Ovary (tissue), 9 donors: ENCODE results near the gene HNRNPUL1. TPM values are rescaled to one million over a fixed set of nuclear protein-coding genes. Genes with fewer than 3 reads are reported as not detected.
A peak's percentile ranks its signal among the peaks of the same experiment; 100 is the strongest.

Experiments used
- DNase-seq, 5 donors: peaks; one replicate each; pipeline ENCODE4 v3.0.0-alpha.2; 2019 to 2020
- H3K27ac ChIP-seq, 2 donors: fragments of 200-600 bp; one replicate each; pipeline versions ENCODE4 v1.5.1 to v1.8.0; 2019 to 2022
- H3K27me3 ChIP-seq: fragments of 200-600 bp; one replicate; pipeline ENCODE4 v1.8.0; 2022
- H3K36me3 ChIP-seq: fragments of 200-600 bp; sonication (generic); one replicate; pipeline ENCODE4 v1.5.1; 2019
- H3K4me1 ChIP-seq: one replicate; pipeline ENCODE4 v1.8.1; 2013; ENCODE audit warnings: mild to moderate bottlenecking, moderate library complexity; ENCODE audit not compliant: insufficient read depth
- H3K4me3 ChIP-seq: fragments of 200-600 bp; sonication (generic); one replicate; pipeline ENCODE4 v1.5.1; 2017
- H3K9me3 ChIP-seq, 2 donors: fragments of 200-600 bp in 1 of 2; sonication (generic) in 1 of 2; one replicate each; pipeline versions ENCODE4 v1.5.1 to v1.8.1; 2013 to 2019; ENCODE audit warnings: mild to moderate bottlenecking in 1 of 2, moderate library complexity in 1 of 2
- EP300 ChIP-seq: sonication (generic); formaldehyde crosslinking; IDR thresholded peaks from one replicate; pipeline ENCODE4 v1.6.1; 2017; ENCODE audit warnings: antibody characterized with exemption
- POLR2A ChIP-seq: fragments of 450-650 bp; IDR thresholded peaks from one replicate; pipeline ENCODE4 v1.6.1; 2017; ENCODE audit warnings: antibody characterized with exemption, mild to moderate bottlenecking, moderate library complexity
- WGBS, 3 donors: extraction: QIAGEN DNeasy Blood & Tissue Kit in 1 of 3; methylation state at CpG; one replicate each; pipeline versions ENCODE4 v1.1.5 to v1.1.7; 2013 to 2017; 5-methylcytosine and 5-hydroxymethylcytosine counted together
- intact Hi-C, 4 donors: fragments of 100-400 bp; cut with DNase I; formaldehyde crosslinking; loops; one replicate each; pipeline versions ENCODE4 v1.11.0 to v1.15.1; 2022 to 2023
- polyA plus RNA-seq, 2 donors: library from polyadenylated mRNA; stranded (reverse); fragments of 200-250 nt in 1 of 2; fragments of 350-450 nt in 1 of 2; fragmentation: Illumina TruSeq in 1 of 2; extraction: RNeasy Lipid Tissue Mini Kit (QIAGEN cat#74804) in 1 of 2; gene quantifications; one replicate each; pipeline ENCODE4 v1.2.3, GENCODE V29; 2013 to 2014
- total RNA-seq, 7 donors: library from RNA; depleted of rRNA in 2 of 7; stranded (reverse); fragments of >200 nt in 2 of 7; fragmentation: NEBNext Ultra II Directional in 3 of 7; extraction: Animal tissue kit (Norgen Biotek cat#: 25700) in 3 of 7; gene quantifications; one replicate each; pipeline versions ENCODE4 v1.1.0 to v1.2.4, GENCODE V29; 2016 to 2023
- TF ChIP-seq, protein P1 (sequence below), 3 donors: fragments of 450-650 bp in 2 of 3; fragments of 200-600 bp in 1 of 3; IDR thresholded peaks; one replicate each; pipeline versions ENCODE4 v1.5.1 to v1.8.0; 2016 to 2022; ENCODE audit warnings: antibody characterized with exemption in 3 of 3, mild to moderate bottlenecking in 1 of 3
- donor health status: DM: no; HTN: no; CAD: no; lungs with moderate emphysema.
- donor health status: DM: no; HTN: no; CAD: no.
- donor health status: Bipolar disorder and iron deficiency.
- donor health status: DM: yes; HTN: yes; CAD: no.
- donor health status: DM: no; HTN: no; CAD: no.
- donor health status: DM: yes; HTN: yes; CAD: no.

The HNRNPUL1 gene
- total and polyA plus RNA-seq, 9 donors, result 102 to 259 (median 211) TPM

DNA sequence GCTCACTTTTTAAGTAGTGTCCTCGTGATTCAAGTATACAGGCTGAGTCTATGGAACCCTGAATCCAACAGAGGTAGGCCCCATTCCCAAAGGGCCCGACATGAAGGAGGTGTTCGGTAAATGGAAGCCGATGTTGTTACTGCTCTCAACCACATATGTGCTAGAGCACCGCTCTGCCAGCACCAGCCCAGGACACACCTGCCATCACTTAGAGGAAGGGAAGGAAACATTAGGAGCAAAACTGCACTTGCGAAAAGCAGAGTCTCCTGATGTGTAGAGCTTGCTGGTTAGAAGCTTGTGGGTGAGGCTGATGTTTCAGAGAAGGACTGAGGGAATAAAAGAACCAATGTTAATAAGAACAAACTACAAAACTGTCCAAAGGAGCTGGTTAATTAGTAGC is 36.4 kb downstream of the HNRNPUL1 start:
- TF ChIP-seq POLR2A (no peak), EP300 (no peak)
- TF ChIP-seq, protein P1, sequence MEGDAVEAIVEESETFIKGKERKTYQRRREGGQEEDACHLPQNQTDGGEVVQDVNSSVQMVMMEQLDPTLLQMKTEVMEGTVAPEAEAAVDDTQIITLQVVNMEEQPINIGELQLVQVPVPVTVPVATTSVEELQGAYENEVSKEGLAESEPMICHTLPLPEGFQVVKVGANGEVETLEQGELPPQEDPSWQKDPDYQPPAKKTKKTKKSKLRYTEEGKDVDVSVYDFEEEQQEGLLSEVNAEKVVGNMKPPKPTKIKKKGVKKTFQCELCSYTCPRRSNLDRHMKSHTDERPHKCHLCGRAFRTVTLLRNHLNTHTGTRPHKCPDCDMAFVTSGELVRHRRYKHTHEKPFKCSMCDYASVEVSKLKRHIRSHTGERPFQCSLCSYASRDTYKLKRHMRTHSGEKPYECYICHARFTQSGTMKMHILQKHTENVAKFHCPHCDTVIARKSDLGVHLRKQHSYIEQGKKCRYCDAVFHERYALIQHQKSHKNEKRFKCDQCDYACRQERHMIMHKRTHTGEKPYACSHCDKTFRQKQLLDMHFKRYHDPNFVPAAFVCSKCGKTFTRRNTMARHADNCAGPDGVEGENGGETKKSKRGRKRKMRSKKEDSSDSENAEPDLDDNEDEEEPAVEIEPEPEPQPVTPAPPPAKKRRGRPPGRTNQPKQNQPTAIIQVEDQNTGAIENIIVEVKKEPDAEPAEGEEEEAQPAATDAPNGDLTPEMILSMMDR (IDR thresholded peaks at IDR 0.05), result no peak
- Histone ChIP-seq H3K9me3 (no peaks in the 10 kb centered on the region), H3K4me1 (no peaks in the 10 kb centered on the region), H3K27ac (no peak overlapping the region), H3K27me3 (no peaks in the 10 kb centered on the region), H3K4me3 (no peak overlapping the region), H3K36me3 (no peaks in the 10 kb centered on the region)
- intact Hi-C loops, result no loop called here
- peak in 1 of 5 donors; percentile 5 for DNase-seq
- 90 to 93% (median 93%) methylated on average over 6 of the region's 6 CpGs for WGBS, 3 donors

DNA sequence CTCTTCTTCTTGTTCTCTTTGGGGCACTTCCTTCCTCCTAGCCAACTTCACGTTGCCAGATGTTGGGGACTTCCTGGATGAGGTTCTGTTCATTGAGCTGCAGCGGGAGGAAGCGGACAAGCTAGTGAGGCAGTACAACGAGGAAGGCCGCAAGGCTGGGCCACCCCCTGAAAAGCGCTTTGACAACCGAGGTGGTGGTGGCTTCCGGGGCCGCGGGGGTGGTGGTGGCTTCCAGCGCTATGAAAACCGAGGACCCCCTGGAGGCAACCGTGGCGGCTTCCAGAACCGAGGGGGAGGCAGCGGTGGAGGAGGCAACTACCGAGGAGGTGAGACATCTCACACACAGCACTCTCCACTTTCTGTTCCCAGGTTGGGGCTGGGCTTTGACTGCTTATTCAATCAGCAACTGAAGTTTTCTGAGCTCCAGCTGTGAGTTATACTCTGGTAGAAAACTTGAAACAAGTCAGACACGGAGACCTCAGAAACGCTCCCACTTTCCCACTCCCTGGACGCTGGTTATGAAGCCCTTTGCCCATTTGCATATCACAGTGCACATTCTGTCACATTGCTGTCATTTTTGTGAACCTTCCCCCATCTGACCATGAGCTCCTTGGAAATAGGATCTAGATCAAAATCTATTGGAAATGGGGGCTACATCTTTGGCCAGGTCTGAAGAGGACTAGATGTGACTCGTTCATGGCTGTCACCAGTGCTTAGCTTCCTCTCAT is 38.6 kb downstream of the HNRNPUL1 start:
- Histone ChIP-seq H3K9me3 (no peaks in the 10 kb centered on the region), H3K27ac (no peak overlapping the region), H3K4me3 (no peak overlapping the region), H3K27me3 (no peaks in the 10 kb centered on the region), H3K36me3 (no peaks in the 10 kb centered on the region), H3K4me1 (no peaks in the 10 kb centered on the region)
- no peak for DNase-seq
- 67 to 77% (median 70%) methylated on average over 21 of the region's 21 CpGs for WGBS, 3 donors
- intact Hi-C loops, result no loop called here
- TF ChIP-seq POLR2A (no peak), EP300 (no peak)

DNA sequence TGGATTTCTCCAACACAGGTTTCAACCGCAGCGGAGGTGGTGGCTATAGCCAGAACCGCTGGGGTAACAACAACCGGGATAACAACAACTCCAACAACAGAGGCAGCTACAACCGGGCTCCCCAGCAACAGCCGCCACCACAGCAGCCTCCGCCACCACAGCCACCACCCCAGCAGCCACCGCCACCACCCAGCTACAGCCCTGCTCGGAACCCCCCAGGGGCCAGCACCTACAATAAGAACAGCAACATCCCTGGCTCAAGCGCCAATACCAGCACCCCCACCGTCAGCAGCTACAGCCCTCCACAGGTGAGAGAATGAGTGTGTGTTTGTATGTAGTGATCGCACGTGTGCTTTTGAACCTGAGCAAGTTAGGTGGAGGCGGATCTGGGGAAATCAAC is 39.8 kb downstream of the HNRNPUL1 start:
- Histone ChIP-seq H3K4me1 (no peaks in the 10 kb centered on the region), H3K9me3 (no peaks in the 10 kb centered on the region), H3K36me3 (no peaks in the 10 kb centered on the region), H3K27ac (no peak overlapping the region), H3K27me3 (no peaks in the 10 kb centered on the region), H3K4me3 (no peak overlapping the region)
- TF ChIP-seq, protein P1 (IDR thresholded peaks at IDR 0.05), result no peak
- no peak for TF ChIP-seq POLR2A
- 90 to 91% (median 90%) methylated on average over 14 of the region's 14 CpGs for whole genome bisulfite sequencing, 3 donors
- no peak for DNase-seq
- intact Hi-C loops, result no loop called here

DNA sequence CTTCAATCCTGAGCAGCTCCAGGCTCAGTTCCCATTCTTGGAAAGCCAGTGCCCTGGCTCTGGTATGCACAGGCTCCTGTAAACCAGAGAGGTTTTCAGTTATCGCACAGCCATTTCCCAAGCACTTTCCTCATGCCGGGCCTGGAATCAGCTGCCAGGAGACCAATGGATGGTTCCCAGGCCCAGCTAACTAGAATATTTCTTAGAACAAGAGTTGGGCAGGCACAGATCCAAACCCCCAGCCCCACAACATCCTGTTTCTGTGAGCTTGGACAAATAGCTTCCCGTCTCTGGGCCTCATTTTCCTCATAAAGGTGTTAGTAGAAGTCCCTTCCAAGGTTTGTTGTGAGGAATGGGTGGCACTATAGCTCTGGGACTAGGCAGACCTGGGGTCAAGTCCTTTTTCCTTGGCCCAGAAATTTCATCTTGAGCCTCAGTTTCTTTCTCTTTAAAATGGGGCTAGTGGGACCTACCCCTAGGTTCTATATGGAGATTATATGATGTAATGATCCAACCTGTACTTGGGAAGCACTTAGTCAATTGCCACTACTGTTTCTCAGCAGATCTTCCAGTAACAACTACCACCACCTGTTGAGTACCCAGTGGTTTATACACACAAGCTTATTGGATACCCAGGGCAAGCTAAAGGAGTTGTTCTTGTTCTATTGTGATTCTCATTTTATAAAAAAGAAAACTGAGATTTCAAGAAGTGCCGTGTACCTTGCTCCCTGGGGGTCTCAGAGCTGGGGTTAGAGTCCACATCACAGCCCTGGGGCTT is 40.7 kb downstream of the HNRNPUL1 start:
- 69 to 82% (median 80%) methylated on average over 4 of the region's 4 CpGs for WGBS, 3 donors
- H3K27me3 ChIP-seq, result no peaks in the 10 kb centered on the region
- no peaks in the 10 kb centered on the region for H3K36me3 ChIP-seq
- no peak overlapping the region for H3K4me3 ChIP-seq
- no peak overlapping the region for H3K27ac ChIP-seq
- no peaks in the 10 kb centered on the region for H3K4me1 ChIP-seq
- intact Hi-C loops, result loop anchor here in 3 of 4 donors (5.0 kb wide), 4 partner anchors 38 to 103 kb away; partner anchors contain the start of gene HNRNPUL1 (in 1 of the 3)
- peak in 1 of 5 donors; percentile 3 for DNase-seq
- TF ChIP-seq EP300, result no peak
- no peak for TF ChIP-seq POLR2A
- TF ChIP-seq, protein P1 (IDR thresholded peaks at IDR 0.05), result no peak
- no peaks in the 10 kb centered on the region for H3K9me3 ChIP-seq
